Sigmoid colon (tissue), 7 donors: ENCODE data around the gene PLCD3. TPM values are rescaled to one million over a fixed set of nuclear protein-coding genes. Genes with fewer than 3 reads are reported as not detected.

Experiments
- DNase-seq: peaks from one replicate; pipeline ENCODE4 v3.0.0-alpha.2; 2019
- H3K27ac ChIP-seq, 4 donors: fragments of 200-600 bp; sonication (generic); one replicate each; pipeline ENCODE4 v1.5.1; 2016 to 2019; ENCODE audit warnings: mild to moderate bottlenecking in 1 of 4
- H3K27me3 ChIP-seq, 3 donors: fragments of 200-600 bp; sonication (generic); one replicate each; pipeline ENCODE4 v1.5.1; 2019; ENCODE audit warnings: mild to moderate bottlenecking in 1 of 3
- H3K36me3 ChIP-seq, 4 donors: fragments of 200-600 bp; sonication (generic); one replicate each; pipeline ENCODE4 v1.5.1; 2016 to 2019
- H3K4me1 ChIP-seq, 4 donors: fragments of 200-600 bp; sonication (generic); one replicate each; pipeline ENCODE4 v1.5.1; 2017 to 2019
- H3K4me3 ChIP-seq, 4 donors: fragments of 200-600 bp; sonication (generic); one replicate each; pipeline ENCODE4 v1.5.1; 2017 to 2019; ENCODE audit warnings: mild to moderate bottlenecking in 2 of 4, moderate library complexity in 1 of 4
- H3K9me3 ChIP-seq, 4 donors: fragments of 200-600 bp in 3 of 4; sonication (generic) in 3 of 4; one replicate each; pipeline versions ENCODE4 v1.5.1 to v1.6.1; 2013 to 2019
- EP300 ChIP-seq, 4 donors: sonication (generic); formaldehyde crosslinking; IDR thresholded peaks; one replicate each; pipeline ENCODE4 v1.6.1; 2017; ENCODE audit warnings: antibody characterized with exemption in 4 of 4
- POLR2A ChIP-seq, 2 donors: fragments of 450-650 bp; IDR thresholded peaks; one replicate each; pipeline ENCODE4 v1.6.1; 2016; ENCODE audit warnings: antibody characterized with exemption in 2 of 2, mild to moderate bottlenecking in 2 of 2, moderate library complexity in 2 of 2
- POLR2AphosphoS5 ChIP-seq, 4 donors: sonication (generic); formaldehyde crosslinking; IDR thresholded peaks; one replicate each; pipeline ENCODE4 v1.6.1; 2017; ENCODE audit warnings: antibody characterized with exemption in 4 of 4
- WGBS, 2 donors: extraction: QIAGEN DNeasy Blood & Tissue Kit; methylation state at CpG; one replicate each; pipeline ENCODE4 v1.1.7; 2013; 5-methylcytosine and 5-hydroxymethylcytosine counted together
- intact Hi-C: fragments of 100-400 bp; cut with DNase I; formaldehyde crosslinking; loops from one replicate; pipeline ENCODE4 v1.15.1; 2023
- polyA plus RNA-seq, 3 donors: library from polyadenylated mRNA; stranded (reverse); fragments of 200-250 nt; gene quantifications; one replicate each; pipeline ENCODE4 v1.2.3, GENCODE V29; 2013
- total RNA-seq, 4 donors: library from RNA; depleted of rRNA; stranded (reverse); fragments of >200 nt; gene quantifications; one replicate each; pipeline ENCODE4 v1.1.0, GENCODE V29; 2016
- TF ChIP-seq, protein P1 (sequence below), 4 experiments: fragments of 450-650 bp in 3 of 4; fragments of 200-600 bp in 1 of 4; IDR thresholded peaks; one replicate each; pipeline ENCODE4 v1.5.1; 2016 to 2019; ENCODE audit warnings: antibody characterized with exemption in 4 of 4, mild to moderate bottlenecking in 3 of 4, moderate library complexity in 2 of 4
- donor health status: healthy with polysubstance abuse.
- donor health status: Bipolar disorder and iron deficiency.
- donor health status: healthy.

The PLCD3 gene
- total and polyA plus RNA-seq, 7 donors = 27.4 to 274 (median 45.7) TPM

DNA sequence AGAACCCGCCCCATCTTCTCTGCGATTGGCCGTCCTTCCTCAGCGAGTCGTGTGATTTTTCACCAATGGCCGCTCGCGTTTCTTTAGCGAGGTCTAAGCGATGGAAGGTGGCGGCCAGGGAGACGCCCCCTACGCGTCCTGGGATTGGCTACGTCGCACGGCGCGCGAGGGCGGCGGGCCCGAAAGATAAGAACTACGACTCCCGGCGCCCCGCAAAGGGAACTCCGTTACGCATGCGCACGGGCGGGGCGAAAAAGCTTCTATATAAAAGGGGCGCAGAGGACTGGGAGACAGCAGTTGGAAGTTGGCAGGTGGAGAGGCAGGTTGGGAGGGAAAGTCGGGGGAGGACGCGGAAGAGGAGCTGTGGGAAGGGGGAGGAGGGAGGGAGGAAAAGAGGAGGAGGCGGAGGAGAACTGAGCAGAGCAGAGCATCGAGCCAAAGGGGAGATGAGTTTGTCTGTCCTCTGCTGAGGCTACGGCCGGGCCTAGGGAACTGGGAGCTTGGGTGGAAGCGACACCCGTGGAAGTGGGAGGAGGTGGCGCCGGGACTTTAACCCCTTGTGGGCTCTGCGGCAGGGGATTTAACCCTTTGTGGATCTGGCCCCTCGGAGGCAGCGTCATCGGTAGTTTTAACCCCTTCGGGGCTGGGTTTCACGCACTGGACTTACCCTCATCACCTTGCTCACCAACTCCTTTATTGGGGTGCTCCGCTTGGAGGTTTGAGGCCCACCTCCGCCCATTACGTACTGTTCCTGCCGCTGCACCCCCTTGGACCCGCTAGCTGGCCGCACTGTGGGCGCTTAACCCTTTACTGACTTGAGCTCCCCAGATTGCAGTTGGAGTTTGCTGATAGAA lies 16.1 kb upstream of the PLCD3 start, which contains the start of gene HEXIM1:
TSS of gene HEXIM1 (plus strand) at position 293 of the 854 bp plus-strand sequence. CDS start 716 bp downstream, outside the sequence.
- H3K27ac ChIP-seq = peak within 1 kb of the TSS; percentile 97 to 99 (median 98)
- H3K4me1 ChIP-seq = peaks cover 6 to 59% (median 50%) of the 10 kb centered on the region in 4 donors
- peak in 1 of 4 donors; percentile 68 for TF ChIP-seq EP300 (IDR thresholded peaks at IDR 0.05)
- peak; percentile 100 for TF ChIP-seq POLR2A (IDR thresholded peaks at IDR 0.05)
- TF ChIP-seq, protein P1, sequence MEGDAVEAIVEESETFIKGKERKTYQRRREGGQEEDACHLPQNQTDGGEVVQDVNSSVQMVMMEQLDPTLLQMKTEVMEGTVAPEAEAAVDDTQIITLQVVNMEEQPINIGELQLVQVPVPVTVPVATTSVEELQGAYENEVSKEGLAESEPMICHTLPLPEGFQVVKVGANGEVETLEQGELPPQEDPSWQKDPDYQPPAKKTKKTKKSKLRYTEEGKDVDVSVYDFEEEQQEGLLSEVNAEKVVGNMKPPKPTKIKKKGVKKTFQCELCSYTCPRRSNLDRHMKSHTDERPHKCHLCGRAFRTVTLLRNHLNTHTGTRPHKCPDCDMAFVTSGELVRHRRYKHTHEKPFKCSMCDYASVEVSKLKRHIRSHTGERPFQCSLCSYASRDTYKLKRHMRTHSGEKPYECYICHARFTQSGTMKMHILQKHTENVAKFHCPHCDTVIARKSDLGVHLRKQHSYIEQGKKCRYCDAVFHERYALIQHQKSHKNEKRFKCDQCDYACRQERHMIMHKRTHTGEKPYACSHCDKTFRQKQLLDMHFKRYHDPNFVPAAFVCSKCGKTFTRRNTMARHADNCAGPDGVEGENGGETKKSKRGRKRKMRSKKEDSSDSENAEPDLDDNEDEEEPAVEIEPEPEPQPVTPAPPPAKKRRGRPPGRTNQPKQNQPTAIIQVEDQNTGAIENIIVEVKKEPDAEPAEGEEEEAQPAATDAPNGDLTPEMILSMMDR (IDR thresholded peaks at IDR 0.05) = no peak
- TF ChIP-seq POLR2AphosphoS5 (IDR thresholded peaks at IDR 0.05) = peak; percentile 99 to 100 (median 100)
- H3K9me3 ChIP-seq = no peaks in the 10 kb centered on the region
- H3K27me3 ChIP-seq = no peaks in the 10 kb centered on the region
- WGBS, 2 donors = 0% methylated on average over 58 of the region's 58 CpGs
- intact Hi-C loops = loop anchor here (1.0 to 10.0 kb wide), 5 partner anchors 13 to 954 kb away; partner anchors contain the start of genes ATXN7L3, HEXIM2, MAP3K14 and PLCD3
- no peaks in the 10 kb centered on the region for H3K36me3 ChIP-seq
- H3K4me3 ChIP-seq = peak within 1 kb of the TSS; percentile 81 to 92 (median 89)
- peak; percentile 100 for DNase-seq

DNA sequence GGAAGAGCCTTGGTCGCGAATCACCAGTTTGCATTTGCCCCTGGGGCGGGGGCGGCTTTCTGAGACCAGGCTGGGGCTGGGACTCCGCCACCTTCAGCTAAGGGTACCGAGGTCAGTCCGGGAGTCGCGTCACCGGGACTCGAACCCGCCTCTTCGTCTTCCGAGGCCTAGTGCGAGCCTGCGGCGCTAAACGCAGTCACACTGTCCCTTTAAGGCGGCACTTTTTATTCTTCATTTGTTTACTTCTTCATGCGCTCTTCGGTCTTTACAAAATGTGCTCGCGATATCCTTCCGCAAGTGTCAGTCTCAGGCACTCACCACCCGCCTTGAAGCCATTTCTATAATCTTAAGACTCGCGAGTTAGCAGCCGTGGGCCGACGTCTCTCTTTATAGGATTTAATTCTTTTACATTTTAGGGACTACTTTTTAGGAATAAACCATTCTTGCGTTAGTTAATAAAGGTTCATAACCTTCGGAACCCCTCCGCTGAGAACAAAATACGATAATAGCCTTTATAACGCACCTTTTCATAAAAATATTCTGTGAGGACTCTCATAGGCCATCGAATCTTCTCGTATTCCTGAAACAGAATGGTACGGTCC lies 15.4 kb upstream of the PLCD3 start:
- peak in 1 of 4 donors; percentile 63 for TF ChIP-seq EP300 (IDR thresholded peaks at IDR 0.05)
- TF ChIP-seq, protein P1 (IDR thresholded peaks at IDR 0.05) = no peak
- TF ChIP-seq POLR2A (IDR thresholded peaks at IDR 0.05) = peak in 1 of 2 donors; percentile 28
- peak; percentile 75 to 86 (median 83) for TF ChIP-seq POLR2AphosphoS5 (IDR thresholded peaks at IDR 0.05)
- Histone ChIP-seq H3K27ac (peak overlapping the region; percentile 96 to 98 (median 97)), H3K36me3 (no peaks in the 10 kb centered on the region), H3K4me3 (peak overlapping the region; percentile 64 to 92 (median 76)), H3K9me3 (no peaks in the 10 kb centered on the region), H3K4me1 (peaks cover 6 to 60% (median 52%) of the 10 kb centered on the region in 4 donors), H3K27me3 (no peaks in the 10 kb centered on the region)
- intact Hi-C loops = loop anchor here (1.0 to 10.0 kb wide), 4 partner anchors 14 to 953 kb away; partner anchors contain the start of genes ATXN7L3, HEXIM2, MAP3K14 and PLCD3
- peak; percentile 93 for DNase-seq
- 0% methylated on average over 38 of the region's 38 CpGs for WGBS, 2 donors

- Histone ChIP-seq H3K27ac (peak overlapping the region; percentile 96 to 98 (median 97)), H3K27me3 (no peaks in the 10 kb centered on the region), H3K4me1 (peaks cover 6 to 53% (median 46%) of the 10 kb centered on the region in 4 donors), H3K4me3 (peak overlapping the region; percentile 64 to 92 (median 76)), H3K9me3 (no peaks in the 10 kb centered on the region), H3K36me3 (no peaks in the 10 kb centered on the region)
- TF ChIP-seq POLR2A (IDR thresholded peaks at IDR 0.05) (peak in 1 of 2 donors; percentile 14), EP300 (IDR thresholded peaks at IDR 0.05) (no peak), POLR2AphosphoS5 (IDR thresholded peaks at IDR 0.05) (peak in 2 of 4 donors; percentile 20 to 32)
- TF ChIP-seq, protein P1 (IDR thresholded peaks at IDR 0.05) = no peak
- DNase-seq = peak; percentile 84
- WGBS, 2 donors = 4 to 12% methylated on average over 29 of the region's 29 CpGs
- intact Hi-C loops = loop anchor here (5.0 to 10.0 kb wide), 2 partner anchors 170 to 952 kb away; partner anchors contain the start of genes ATXN7L3 and MAP3K14
Measured at GRCh38 chr17:45146890-45147580, 14.7 kb upstream of the PLCD3 start.

- H3K4me1 ChIP-seq = peaks cover 6 to 48% (median 42%) of the 10 kb centered on the region in 4 donors
Measured at GRCh38 chr17:45146592-45146889, 14.2 kb upstream of the PLCD3 start.

More at GRCh38 chr17:45146592-45146889, 14.2 kb upstream of the PLCD3 start:
- H3K27ac ChIP-seq = peak overlapping the region; percentile 96 to 98 (median 97)
- DNase-seq = no peak
- no peaks in the 10 kb centered on the region for H3K9me3 ChIP-seq
- peak overlapping the region; percentile 64 to 92 (median 76) for H3K4me3 ChIP-seq
- TF ChIP-seq EP300 (IDR thresholded peaks at IDR 0.05) = no peak
- TF ChIP-seq, protein P1 (IDR thresholded peaks at IDR 0.05) = no peak
- no peak for TF ChIP-seq POLR2A (IDR thresholded peaks at IDR 0.05)
- no peak for TF ChIP-seq POLR2AphosphoS5 (IDR thresholded peaks at IDR 0.05)
- WGBS, 2 donors = 59 to 86% methylated on average over 4 of the region's 4 CpGs
- intact Hi-C loops = loop anchor here (5.0 to 10.0 kb wide), 2 partner anchors 171 to 952 kb away; partner anchors contain the start of genes ATXN7L3 and MAP3K14
- H3K27me3 ChIP-seq = no peaks in the 10 kb centered on the region
- no peaks in the 10 kb centered on the region for H3K36me3 ChIP-seq
